ENCODE results near the gene USHBP1.

DNA sequence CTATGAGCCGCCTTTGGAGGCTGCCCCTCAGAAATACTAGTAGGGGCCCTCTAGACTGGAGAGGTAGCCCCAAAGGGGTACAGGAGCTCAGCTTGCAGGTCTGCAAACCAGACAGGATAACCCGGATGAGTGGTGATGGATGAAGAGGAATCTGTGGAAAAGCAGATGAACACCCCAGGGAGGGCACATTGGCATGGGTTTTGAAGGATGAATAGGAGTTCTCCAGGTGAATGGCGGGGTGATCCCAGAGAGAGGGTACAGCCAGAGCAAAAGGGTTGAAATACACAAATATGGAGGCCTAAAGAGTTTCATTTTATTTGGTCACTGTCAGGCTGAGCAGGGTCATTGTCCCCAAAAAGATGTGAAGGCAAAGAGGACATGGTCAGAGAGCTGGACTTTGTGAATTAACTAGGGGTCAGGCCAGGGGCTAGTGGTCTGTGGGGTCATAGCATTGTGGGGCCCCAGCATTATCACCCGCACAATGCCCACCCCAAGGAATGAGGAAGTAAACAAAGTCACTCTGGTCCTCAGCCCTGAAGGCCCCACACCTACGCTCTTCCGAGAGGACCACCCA is 23.6 kb downstream of the USHBP1 start:
- TF ChIP-seq, protein P1, sequence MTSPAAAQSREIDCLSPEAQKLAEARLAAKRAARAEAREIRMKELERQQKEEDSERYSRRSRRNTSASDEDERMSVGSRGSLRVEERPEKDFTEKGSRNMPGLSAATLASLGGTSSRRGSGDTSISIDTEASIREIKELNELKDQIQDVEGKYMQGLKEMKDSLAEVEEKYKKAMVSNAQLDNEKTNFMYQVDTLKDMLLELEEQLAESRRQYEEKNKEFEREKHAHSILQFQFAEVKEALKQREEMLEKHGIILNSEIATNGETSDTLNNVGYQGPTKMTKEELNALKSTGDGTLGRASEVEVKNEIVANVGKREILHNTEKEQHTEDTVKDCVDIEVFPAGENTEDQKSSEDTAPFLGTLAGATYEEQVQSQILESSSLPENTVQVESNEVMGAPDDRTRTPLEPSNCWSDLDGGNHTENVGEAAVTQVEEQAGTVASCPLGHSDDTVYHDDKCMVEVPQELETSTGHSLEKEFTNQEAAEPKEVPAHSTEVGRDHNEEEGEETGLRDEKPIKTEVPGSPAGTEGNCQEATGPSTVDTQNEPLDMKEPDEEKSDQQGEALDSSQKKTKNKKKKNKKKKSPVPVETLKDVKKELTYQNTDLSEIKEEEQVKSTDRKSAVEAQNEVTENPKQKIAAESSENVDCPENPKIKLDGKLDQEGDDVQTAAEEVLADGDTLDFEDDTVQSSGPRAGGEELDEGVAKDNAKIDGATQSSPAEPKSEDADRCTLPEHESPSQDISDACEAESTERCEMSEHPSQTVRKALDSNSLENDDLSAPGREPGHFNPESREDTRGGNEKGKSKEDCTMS (CRISPR knock-in tag; conservative IDR thresholded peaks at IDR 0.05): no peak
- TF ChIP-seq SRSF1 (optimal IDR thresholded peaks at IDR 0.05; ENCODE audit: low read depth, low read length): no peak
- no peak for TF ChIP-seq ARNT (IDR thresholded peaks at IDR 0.05)
- no peak for TF ChIP-seq HOXA7 (CRISPR knock-in tag; IDR thresholded peaks at IDR 0.05)
- TF ChIP-seq, protein P2, sequence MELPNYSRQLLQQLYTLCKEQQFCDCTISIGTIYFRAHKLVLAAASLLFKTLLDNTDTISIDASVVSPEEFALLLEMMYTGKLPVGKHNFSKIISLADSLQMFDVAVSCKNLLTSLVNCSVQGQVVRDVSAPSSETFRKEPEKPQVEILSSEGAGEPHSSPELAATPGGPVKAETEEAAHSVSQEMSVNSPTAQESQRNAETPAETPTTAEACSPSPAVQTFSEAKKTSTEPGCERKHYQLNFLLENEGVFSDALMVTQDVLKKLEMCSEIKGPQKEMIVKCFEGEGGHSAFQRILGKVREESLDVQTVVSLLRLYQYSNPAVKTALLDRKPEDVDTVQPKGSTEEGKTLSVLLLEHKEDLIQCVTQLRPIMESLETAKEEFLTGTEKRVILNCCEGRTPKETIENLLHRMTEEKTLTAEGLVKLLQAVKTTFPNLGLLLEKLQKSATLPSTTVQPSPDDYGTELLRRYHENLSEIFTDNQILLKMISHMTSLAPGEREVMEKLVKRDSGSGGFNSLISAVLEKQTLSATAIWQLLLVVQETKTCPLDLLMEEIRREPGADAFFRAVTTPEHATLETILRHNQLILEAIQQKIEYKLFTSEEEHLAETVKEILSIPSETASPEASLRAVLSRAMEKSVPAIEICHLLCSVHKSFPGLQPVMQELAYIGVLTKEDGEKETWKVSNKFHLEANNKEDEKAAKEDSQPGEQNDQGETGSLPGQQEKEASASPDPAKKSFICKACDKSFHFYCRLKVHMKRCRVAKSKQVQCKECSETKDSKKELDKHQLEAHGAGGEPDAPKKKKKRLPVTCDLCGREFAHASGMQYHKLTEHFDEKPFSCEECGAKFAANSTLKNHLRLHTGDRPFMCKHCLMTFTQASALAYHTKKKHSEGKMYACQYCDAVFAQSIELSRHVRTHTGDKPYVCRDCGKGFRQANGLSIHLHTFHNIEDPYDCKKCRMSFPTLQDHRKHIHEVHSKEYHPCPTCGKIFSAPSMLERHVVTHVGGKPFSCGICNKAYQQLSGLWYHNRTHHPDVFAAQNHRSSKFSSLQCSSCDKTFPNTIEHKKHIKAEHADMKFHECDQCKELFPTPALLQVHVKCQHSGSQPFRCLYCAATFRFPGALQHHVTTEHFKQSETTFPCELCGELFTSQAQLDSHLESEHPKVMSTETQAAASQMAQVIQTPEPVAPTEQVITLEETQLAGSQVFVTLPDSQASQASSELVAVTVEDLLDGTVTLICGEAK (IDR thresholded peaks at IDR 0.05): no peak
- TF ChIP-seq, protein P2 (CRISPR knock-in tag; IDR thresholded peaks at IDR 0.05): no peak

Data from HepG2 (cell line).